ENCODE results near the gene GTF2F2. TPM values are rescaled to one million over a fixed set of nuclear protein-coding genes. Genes with fewer than 3 reads are reported as not detected.

The GTF2F2 gene
- total and polyA plus RNA-seq, 2 donors (not counting 3 experiments of a cell fraction or from before 2014, with no cell fraction given): 7.5 to 23.6 TPM

GRCh38 chr13:45328661-45329111 lies 208.4 kb downstream of the GTF2F2 start:
- ChIA-PET CTCF (no interaction called here), POLR2A (interaction anchor here (0.6 to 4.9 kb wide), 3 partner anchors 8 to 26 kb away, joined by 3 to 38 read pairs (median 5); partner anchors contain the start of gene TPT1)
- Histone ChIP-seq H3K4me1 (ENCODE audit: control insufficient read depth, extremely low read depth, insufficient read depth, low read length) (peaks cover 58% of the 10 kb centered on the region), H3K9me1 (replicated peaks; ENCODE audit: control insufficient read depth, extremely low read depth, insufficient read depth, low read length) (no peaks in the 10 kb centered on the region), H4K20me1 (replicated peaks; ENCODE audit: control insufficient read depth, extremely low read depth, insufficient read depth, low read length) (no peaks in the 10 kb centered on the region), H3K4me3 (replicated peaks in 1 of 3; ENCODE audit: insufficient read depth in 1 of 3, low read depth in 1 of 3, low read length in 3 of 3) (no peak overlapping the region), H3K36me3 (ENCODE audit: control insufficient read depth in 2 of 2, extremely low read depth in 1 of 2, insufficient read depth in 2 of 2, low read length in 2 of 2) (no peaks in the 10 kb centered on the region), H3K27ac (ENCODE audit: insufficient read depth, low read depth, low read length) (peak overlapping the region; percentile 85), H3K79me2 (ENCODE audit: control insufficient read depth, insufficient read depth, low read length) (no peaks in the 10 kb centered on the region), H3K4me2 (ENCODE audit: insufficient read depth, low read length) (peak overlapping the region; percentile 52), H3K27me3 (ENCODE audit: control insufficient read depth in 2 of 2, insufficient read depth in 2 of 2, low read length in 2 of 2) (no peaks in the 10 kb centered on the region), H2AFZ (ENCODE audit: low read depth, low read length) (no peak overlapping the region), H3K9me3 (replicated peaks; ENCODE audit: control insufficient read depth, insufficient read depth, low read length) (no peaks in the 10 kb centered on the region), H3K9ac (replicated peaks; ENCODE audit: extremely low read depth, insufficient read depth, low read length) (peak overlapping the region; percentile 33)
- no TSS peak for BruUV-seq (replicated peaks)
- dilution Hi-C loops (cut with MboI; ENCODE audit: extremely low pct_ligation_motif_present, low sequenced_read_pairs) (no loop called here), intact Hi-C loops (cut with micrococcal nuclease) (loop anchor here (1.0 to 5.0 kb wide), 2 partner anchors 13 to 1091 kb away; partner anchors contain the start of gene TPT1)
- FAIRE-seq: no peak
- TF ChIP-seq GATA2 (IDR thresholded peaks at IDR 0.05; ENCODE audit: insufficient read depth, insufficient read length, low read depth, low read length) (no peak), POLR2AphosphoS5 (IDR thresholded peaks at IDR 0.05; ENCODE audit: insufficient read depth, low read depth, low read length) (no peak), EZH2 (IDR thresholded peaks at IDR 0.05; ENCODE audit: borderline replicate concordance, low read depth, low read length, severe bottlenecking) (no peak), MYC (IDR thresholded peaks at IDR 0.05; ENCODE audit: low read depth, low read length) (no peak), MAX (IDR thresholded peaks at IDR 0.05; ENCODE audit: insufficient read depth, insufficient read length) (no peak), POLR2A (IDR thresholded peaks at IDR 0.05; ENCODE audit: low read depth, low read length) (no peak), JUN (IDR thresholded peaks at IDR 0.05; ENCODE audit: borderline replicate concordance, insufficient read depth, insufficient read length, low read depth) (no peak), FOS (IDR thresholded peaks at IDR 0.05; ENCODE audit: borderline replicate concordance, insufficient read depth, low read length) (no peak), CTCF (IDR thresholded peaks at IDR 0.05; ENCODE audit: extremely low read depth in 1 of 2, insufficient read depth in 1 of 2, low read depth in 1 of 2, low read length in 2 of 2) (no peak)
- DNase-seq (ENCODE audit: low read depth, low spot score): peak; percentile 72
